ENCODE results near the gene ATAD3B.

ATAD3B gene

DNA sequence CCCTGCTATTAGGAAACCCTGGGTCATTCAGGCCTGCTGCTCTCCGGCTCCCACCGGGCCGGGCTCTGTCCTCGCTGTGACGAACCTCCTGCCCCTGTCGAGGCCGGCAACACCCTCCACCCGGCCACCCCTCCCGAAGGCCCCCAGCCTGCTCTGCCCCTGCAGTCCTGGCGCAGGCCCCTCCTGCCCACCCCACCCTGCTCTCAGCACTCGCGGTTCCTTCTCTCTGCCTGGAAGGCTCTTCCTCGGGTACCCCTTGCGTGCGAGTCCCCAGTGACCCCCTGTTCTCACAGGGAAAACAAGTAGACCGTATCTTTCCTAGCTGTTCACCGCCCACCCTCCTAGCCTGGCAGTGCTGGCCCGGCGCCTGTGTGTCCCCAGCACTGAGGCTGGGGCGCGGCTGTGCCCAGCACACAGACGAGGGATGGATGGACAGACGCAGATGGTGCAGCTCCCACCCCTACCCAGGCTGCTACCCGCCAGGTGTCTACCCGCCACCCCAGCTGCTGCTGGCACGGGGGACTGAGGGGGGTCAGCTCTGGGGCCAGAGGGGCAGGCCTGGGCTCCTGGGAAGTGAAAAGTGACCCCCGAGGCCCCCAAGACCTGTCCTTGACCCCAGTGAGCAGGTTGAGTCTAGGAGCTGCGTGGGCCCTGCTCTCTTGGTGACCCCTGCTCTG lies 39.2 kb upstream of the ATAD3B start:
- CTCF ChIA-PET, result no interaction called here

More for the DNA sequence above, 39.2 kb upstream of the ATAD3B start:
- no peaks in the 10 kb centered on the region for H3K9me3 ChIP-seq (ENCODE audit: control insufficient read depth, insufficient read depth, low read depth, low read length)
- H3K4me3 ChIP-seq (ENCODE audit: low read depth, low read length), result no peak overlapping the region
- H3K4me1 ChIP-seq (ENCODE audit: control insufficient read depth, insufficient read depth, low read length), result no peaks in the 10 kb centered on the region
- no peak overlapping the region for H3K27ac ChIP-seq (ENCODE audit: extremely low read depth, low read depth, low read length)
- POLR2A ChIA-PET, result interaction anchor here (0.6 to 1.4 kb wide), 2 partner anchors 25 to 54 kb away, joined by 4 to 8 read pairs; no protein-coding TSS in a partner anchor
- TF ChIP-seq ZNF214 (tag by site-specific recombination; IDR thresholded peaks at IDR 0.05; ENCODE audit: borderline replicate concordance) (no peak), ZNF48 (tag by site-specific recombination; IDR thresholded peaks at IDR 0.05) (no peak), ZNF624 (tag by site-specific recombination; IDR thresholded peaks at IDR 0.05) (no peak), ZNF76 (tag by site-specific recombination; IDR thresholded peaks at IDR 0.05; ENCODE audit: borderline replicate concordance, low read depth) (no peak), ZNF146 (tag by site-specific recombination; IDR thresholded peaks at IDR 0.05) (no peak), ZNF629 (tag by site-specific recombination; IDR thresholded peaks at IDR 0.05) (no peak), ZNF174 (tag by site-specific recombination; IDR thresholded peaks at IDR 0.05) (no peak), OVOL3 (tag by site-specific recombination; IDR thresholded peaks at IDR 0.05) (no peak), ZBTB20 (tag by site-specific recombination; IDR thresholded peaks at IDR 0.05) (no peak), ZNF184 (tag by site-specific recombination; IDR thresholded peaks at IDR 0.05) (no peak), ZNF155 (tag by site-specific recombination; IDR thresholded peaks at IDR 0.05) (no peak), ZNF37A (tag by site-specific recombination; IDR thresholded peaks at IDR 0.05) (no peak), ZNF416 (tag by site-specific recombination; IDR thresholded peaks at IDR 0.05) (no peak), ZFP41 (tag by site-specific recombination; IDR thresholded peaks at IDR 0.05; ENCODE audit: borderline replicate concordance) (no peak)
- TF ChIP-seq, protein P1, sequence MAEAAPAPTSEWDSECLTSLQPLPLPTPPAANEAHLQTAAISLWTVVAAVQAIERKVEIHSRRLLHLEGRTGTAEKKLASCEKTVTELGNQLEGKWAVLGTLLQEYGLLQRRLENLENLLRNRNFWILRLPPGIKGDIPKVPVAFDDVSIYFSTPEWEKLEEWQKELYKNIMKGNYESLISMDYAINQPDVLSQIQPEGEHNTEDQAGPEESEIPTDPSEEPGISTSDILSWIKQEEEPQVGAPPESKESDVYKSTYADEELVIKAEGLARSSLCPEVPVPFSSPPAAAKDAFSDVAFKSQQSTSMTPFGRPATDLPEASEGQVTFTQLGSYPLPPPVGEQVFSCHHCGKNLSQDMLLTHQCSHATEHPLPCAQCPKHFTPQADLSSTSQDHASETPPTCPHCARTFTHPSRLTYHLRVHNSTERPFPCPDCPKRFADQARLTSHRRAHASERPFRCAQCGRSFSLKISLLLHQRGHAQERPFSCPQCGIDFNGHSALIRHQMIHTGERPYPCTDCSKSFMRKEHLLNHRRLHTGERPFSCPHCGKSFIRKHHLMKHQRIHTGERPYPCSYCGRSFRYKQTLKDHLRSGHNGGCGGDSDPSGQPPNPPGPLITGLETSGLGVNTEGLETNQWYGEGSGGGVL (tag by site-specific recombination; IDR thresholded peaks at IDR 0.05), result no peak
- TF ChIP-seq, protein P2, sequence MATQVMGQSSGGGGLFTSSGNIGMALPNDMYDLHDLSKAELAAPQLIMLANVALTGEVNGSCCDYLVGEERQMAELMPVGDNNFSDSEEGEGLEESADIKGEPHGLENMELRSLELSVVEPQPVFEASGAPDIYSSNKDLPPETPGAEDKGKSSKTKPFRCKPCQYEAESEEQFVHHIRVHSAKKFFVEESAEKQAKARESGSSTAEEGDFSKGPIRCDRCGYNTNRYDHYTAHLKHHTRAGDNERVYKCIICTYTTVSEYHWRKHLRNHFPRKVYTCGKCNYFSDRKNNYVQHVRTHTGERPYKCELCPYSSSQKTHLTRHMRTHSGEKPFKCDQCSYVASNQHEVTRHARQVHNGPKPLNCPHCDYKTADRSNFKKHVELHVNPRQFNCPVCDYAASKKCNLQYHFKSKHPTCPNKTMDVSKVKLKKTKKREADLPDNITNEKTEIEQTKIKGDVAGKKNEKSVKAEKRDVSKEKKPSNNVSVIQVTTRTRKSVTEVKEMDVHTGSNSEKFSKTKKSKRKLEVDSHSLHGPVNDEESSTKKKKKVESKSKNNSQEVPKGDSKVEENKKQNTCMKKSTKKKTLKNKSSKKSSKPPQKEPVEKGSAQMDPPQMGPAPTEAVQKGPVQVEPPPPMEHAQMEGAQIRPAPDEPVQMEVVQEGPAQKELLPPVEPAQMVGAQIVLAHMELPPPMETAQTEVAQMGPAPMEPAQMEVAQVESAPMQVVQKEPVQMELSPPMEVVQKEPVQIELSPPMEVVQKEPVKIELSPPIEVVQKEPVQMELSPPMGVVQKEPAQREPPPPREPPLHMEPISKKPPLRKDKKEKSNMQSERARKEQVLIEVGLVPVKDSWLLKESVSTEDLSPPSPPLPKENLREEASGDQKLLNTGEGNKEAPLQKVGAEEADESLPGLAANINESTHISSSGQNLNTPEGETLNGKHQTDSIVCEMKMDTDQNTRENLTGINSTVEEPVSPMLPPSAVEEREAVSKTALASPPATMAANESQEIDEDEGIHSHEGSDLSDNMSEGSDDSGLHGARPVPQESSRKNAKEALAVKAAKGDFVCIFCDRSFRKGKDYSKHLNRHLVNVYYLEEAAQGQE (tag by site-specific recombination; IDR thresholded peaks at IDR 0.05), result no peak
- TF ChIP-seq, protein P3, sequence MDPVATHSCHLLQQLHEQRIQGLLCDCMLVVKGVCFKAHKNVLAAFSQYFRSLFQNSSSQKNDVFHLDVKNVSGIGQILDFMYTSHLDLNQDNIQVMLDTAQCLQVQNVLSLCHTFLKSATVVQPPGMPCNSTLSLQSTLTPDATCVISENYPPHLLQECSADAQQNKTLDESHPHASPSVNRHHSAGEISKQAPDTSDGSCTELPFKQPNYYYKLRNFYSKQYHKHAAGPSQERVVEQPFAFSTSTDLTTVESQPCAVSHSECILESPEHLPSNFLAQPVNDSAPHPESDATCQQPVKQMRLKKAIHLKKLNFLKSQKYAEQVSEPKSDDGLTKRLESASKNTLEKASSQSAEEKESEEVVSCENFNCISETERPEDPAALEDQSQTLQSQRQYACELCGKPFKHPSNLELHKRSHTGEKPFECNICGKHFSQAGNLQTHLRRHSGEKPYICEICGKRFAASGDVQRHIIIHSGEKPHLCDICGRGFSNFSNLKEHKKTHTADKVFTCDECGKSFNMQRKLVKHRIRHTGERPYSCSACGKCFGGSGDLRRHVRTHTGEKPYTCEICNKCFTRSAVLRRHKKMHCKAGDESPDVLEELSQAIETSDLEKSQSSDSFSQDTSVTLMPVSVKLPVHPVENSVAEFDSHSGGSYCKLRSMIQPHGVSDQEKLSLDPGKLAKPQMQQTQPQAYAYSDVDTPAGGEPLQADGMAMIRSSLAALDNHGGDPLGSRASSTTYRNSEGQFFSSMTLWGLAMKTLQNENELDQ (tag by site-specific recombination; IDR thresholded peaks at IDR 0.05; ENCODE audit: low read depth), result no peak
- TF ChIP-seq, protein P4, sequence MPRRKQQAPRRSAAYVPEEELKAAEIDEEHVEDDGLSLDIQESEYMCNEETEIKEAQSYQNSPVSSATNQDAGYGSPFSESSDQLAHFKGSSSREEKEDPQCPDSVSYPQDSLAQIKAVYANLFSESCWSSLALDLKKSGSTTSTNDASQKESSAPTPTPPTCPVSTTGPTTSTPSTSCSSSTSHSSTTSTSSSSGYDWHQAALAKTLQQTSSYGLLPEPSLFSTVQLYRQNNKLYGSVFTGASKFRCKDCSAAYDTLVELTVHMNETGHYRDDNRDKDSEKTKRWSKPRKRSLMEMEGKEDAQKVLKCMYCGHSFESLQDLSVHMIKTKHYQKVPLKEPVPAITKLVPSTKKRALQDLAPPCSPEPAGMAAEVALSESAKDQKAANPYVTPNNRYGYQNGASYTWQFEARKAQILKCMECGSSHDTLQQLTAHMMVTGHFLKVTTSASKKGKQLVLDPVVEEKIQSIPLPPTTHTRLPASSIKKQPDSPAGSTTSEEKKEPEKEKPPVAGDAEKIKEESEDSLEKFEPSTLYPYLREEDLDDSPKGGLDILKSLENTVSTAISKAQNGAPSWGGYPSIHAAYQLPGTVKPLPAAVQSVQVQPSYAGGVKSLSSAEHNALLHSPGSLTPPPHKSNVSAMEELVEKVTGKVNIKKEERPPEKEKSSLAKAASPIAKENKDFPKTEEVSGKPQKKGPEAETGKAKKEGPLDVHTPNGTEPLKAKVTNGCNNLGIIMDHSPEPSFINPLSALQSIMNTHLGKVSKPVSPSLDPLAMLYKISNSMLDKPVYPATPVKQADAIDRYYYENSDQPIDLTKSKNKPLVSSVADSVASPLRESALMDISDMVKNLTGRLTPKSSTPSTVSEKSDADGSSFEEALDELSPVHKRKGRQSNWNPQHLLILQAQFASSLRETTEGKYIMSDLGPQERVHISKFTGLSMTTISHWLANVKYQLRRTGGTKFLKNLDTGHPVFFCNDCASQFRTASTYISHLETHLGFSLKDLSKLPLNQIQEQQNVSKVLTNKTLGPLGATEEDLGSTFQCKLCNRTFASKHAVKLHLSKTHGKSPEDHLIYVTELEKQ (tag by site-specific recombination; IDR thresholded peaks at IDR 0.05; ENCODE audit: borderline replicate concordance), result no peak
- TF ChIP-seq, protein P5, sequence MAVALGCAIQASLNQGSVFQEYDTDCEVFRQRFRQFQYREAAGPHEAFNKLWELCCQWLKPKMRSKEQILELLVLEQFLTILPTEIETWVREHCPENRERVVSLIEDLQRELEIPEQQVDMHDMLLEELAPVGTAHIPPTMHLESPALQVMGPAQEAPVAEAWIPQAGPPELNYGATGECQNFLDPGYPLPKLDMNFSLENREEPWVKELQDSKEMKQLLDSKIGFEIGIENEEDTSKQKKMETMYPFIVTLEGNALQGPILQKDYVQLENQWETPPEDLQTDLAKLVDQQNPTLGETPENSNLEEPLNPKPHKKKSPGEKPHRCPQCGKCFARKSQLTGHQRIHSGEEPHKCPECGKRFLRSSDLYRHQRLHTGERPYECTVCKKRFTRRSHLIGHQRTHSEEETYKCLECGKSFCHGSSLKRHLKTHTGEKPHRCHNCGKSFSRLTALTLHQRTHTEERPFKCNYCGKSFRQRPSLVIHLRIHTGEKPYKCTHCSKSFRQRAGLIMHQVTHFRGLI (tag by site-specific recombination; IDR thresholded peaks at IDR 0.05), result no peak
- H3K36me3 ChIP-seq (ENCODE audit: control insufficient read depth in 2 of 2, insufficient read depth in 1 of 2, low read length in 2 of 2), result peaks cover 0 to 2% of the 10 kb centered on the region in 2 experiments; a peak in 1 of 3 replicates

All from HEK293 (cell line).